Vagina (tissue), 2 donors: ENCODE results near the gene ADPGK.

Experiments used
- CTCF ChIP-seq, 3 experiments: fragments of 450-650 bp in 2 of 3; fragments of 200-600 bp in 1 of 3; sonication (generic) in 1 of 3; IDR thresholded peaks; one replicate each; pipeline ENCODE4 v1.5.1; 2017 to 2019; ENCODE audit warnings: antibody characterized with exemption in 3 of 3, mild to moderate bottlenecking in 2 of 3, moderate library complexity in 2 of 3
- POLR2A ChIP-seq, 2 donors: fragments of 450-650 bp; IDR thresholded peaks; one replicate each; pipeline ENCODE4 v1.6.1; 2017; ENCODE audit warnings: antibody characterized with exemption in 2 of 2, mild to moderate bottlenecking in 2 of 2, moderate library complexity in 2 of 2

- TF ChIP-seq CTCF (IDR thresholded peaks at IDR 0.05) (no peak), POLR2A (IDR thresholded peaks at IDR 0.05) (no peak)
Measured at GRCh38 chr15:72778796-72779195, 4.8 kb downstream of the ADPGK start.
